Liver (tissue), 9 donors: ENCODE data around the gene ELL. TPM values are rescaled to one million over a fixed set of nuclear protein-coding genes. Genes with fewer than 3 reads are reported as not detected.

Experiments used
- DNase-seq: peaks from one replicate; pipeline ENCODE4 v3.0.0-alpha.2; 2017; ENCODE audit warnings: low spot score
- H3K27ac ChIP-seq, 2 donors: one replicate each; pipeline ENCODE4 v1.7.0; 2013; ENCODE audit warnings: inconsistent platforms in 2 of 2, low read length in 2 of 2, control low read depth in 1 of 2, low read depth in 1 of 2, mild to moderate bottlenecking in 1 of 2
- H3K27me3 ChIP-seq, 4 donors: one replicate each; pipeline versions ENCODE4 v1.6.1 to v1.7.0; 2013; ENCODE audit warnings: low read length in 3 of 4, inconsistent platforms in 1 of 4, mild to moderate bottlenecking in 1 of 4, moderate library complexity in 1 of 4; ENCODE audit not compliant: control insufficient read depth in 4 of 4, insufficient read depth in 4 of 4
- H3K36me3 ChIP-seq, 4 donors: one replicate each; pipeline versions ENCODE4 v1.6.1 to v1.7.0; 2013; ENCODE audit warnings: low read length in 3 of 4, mild to moderate bottlenecking in 3 of 4, low read depth in 1 of 4, moderate library complexity in 1 of 4; ENCODE audit not compliant: control insufficient read depth in 4 of 4, insufficient read depth in 3 of 4
- H3K4me1 ChIP-seq, 4 donors: one replicate each; pipeline versions ENCODE4 v1.6.1 to v1.7.0; 2013; ENCODE audit warnings: low read length in 3 of 4, mild to moderate bottlenecking in 3 of 4, moderate library complexity in 1 of 4; ENCODE audit not compliant: control insufficient read depth in 4 of 4, insufficient read depth in 4 of 4
- H3K4me3 ChIP-seq, 3 donors: one replicate each; pipeline versions ENCODE4 v1.6.1 to v1.7.0; 2013; ENCODE audit warnings: low read length in 3 of 3, control low read depth in 1 of 3, low read depth in 1 of 3, mild to moderate bottlenecking in 1 of 3
- H3K9ac ChIP-seq, 2 donors: one replicate each; pipeline ENCODE4 v1.7.0; 2013; ENCODE audit warnings: low read length in 2 of 2, mild to moderate bottlenecking in 2 of 2, moderate library complexity in 2 of 2, control low read depth in 1 of 2, low read depth in 1 of 2
- H3K9me3 ChIP-seq, 4 donors: one replicate each; pipeline versions ENCODE4 v1.6.1 to v1.7.0; 2013; ENCODE audit warnings: low read length in 3 of 4; ENCODE audit not compliant: control insufficient read depth in 4 of 4
- EGR1 ChIP-seq, 2 donors: IDR thresholded peaks; 2 replicates each; pipeline ENCODE4 v1.6.1; 2016 to 2018; ENCODE audit warnings: antibody characterized with exemption in 2 of 2, low read depth in 2 of 2
- FOXA1 ChIP-seq: IDR thresholded peaks from 2 replicates; pipeline ENCODE4 v1.6.1; 2016; ENCODE audit warnings: antibody characterized with exemption
- FOXA2 ChIP-seq: IDR thresholded peaks from 2 replicates; pipeline ENCODE4 v1.6.1; 2016; ENCODE audit warnings: antibody characterized with exemption
- GABPA ChIP-seq, 2 donors: IDR thresholded peaks in 1 of 2; conservative IDR thresholded peaks in 1 of 2; 2 replicates each; pipeline ENCODE4 v1.6.1; 2016; ENCODE audit warnings: antibody characterized with exemption in 2 of 2, mild to moderate bottlenecking in 1 of 2, moderate library complexity in 1 of 2
- HNF4A ChIP-seq, 2 donors: conservative IDR thresholded peaks; 2 replicates each; pipeline ENCODE4 v1.6.1; 2016; ENCODE audit warnings: antibody characterized with exemption in 2 of 2, mild to moderate bottlenecking in 2 of 2
- HNF4G ChIP-seq: IDR thresholded peaks from 2 replicates; pipeline ENCODE4 v1.6.1; 2016; ENCODE audit warnings: antibody characterized with exemption
- JUND ChIP-seq, 2 donors: IDR thresholded peaks; 2 replicates each; pipeline ENCODE4 v1.6.1; 2016; ENCODE audit warnings: antibody characterized with exemption in 2 of 2
- MAX ChIP-seq: IDR thresholded peaks from 2 replicates; pipeline ENCODE4 v1.6.1; 2016; ENCODE audit warnings: antibody characterized with exemption
- NR2F2 ChIP-seq: IDR thresholded peaks from 2 replicates; pipeline ENCODE4 v1.6.1; 2016; ENCODE audit warnings: antibody characterized with exemption
- RAD21 ChIP-seq, 2 donors: IDR thresholded peaks; 2 replicates each; pipeline ENCODE4 v1.6.1; 2016; ENCODE audit warnings: antibody characterized with exemption in 2 of 2, mild to moderate bottlenecking in 2 of 2
- REST ChIP-seq: IDR thresholded peaks from 2 replicates; pipeline ENCODE4 v1.6.1; 2016; ENCODE audit warnings: antibody characterized with exemption, mild to moderate bottlenecking
- RXRA ChIP-seq, 2 donors: IDR thresholded peaks; 2 replicates each; pipeline ENCODE4 v1.6.1; 2017 to 2018; ENCODE audit warnings: antibody characterized with exemption in 2 of 2, mild to moderate bottlenecking in 1 of 2
- SP1 ChIP-seq: IDR thresholded peaks from 2 replicates; pipeline ENCODE4 v1.6.1; 2018; ENCODE audit warnings: antibody characterized with exemption, mild to moderate bottlenecking
- TAF1 ChIP-seq: conservative IDR thresholded peaks from 2 replicates; pipeline ENCODE4 v1.6.1; 2016; ENCODE audit warnings: antibody characterized with exemption, mild to moderate bottlenecking
- YY1 ChIP-seq: IDR thresholded peaks from 2 replicates; pipeline ENCODE4 v1.6.1; 2016; ENCODE audit warnings: antibody characterized with exemption, mild to moderate bottlenecking
- ZBTB33 ChIP-seq: IDR thresholded peaks from 2 replicates; pipeline ENCODE4 v1.6.1; 2016; ENCODE audit warnings: antibody characterized with exemption
- WGBS: extraction: QIAGEN DNeasy Blood & Tissue Kit; methylation state at CpG from one replicate; pipeline ENCODE4 v1.1.7; 2013; 5-methylcytosine and 5-hydroxymethylcytosine counted together
- polyA plus RNA-seq, 2 donors: library from polyadenylated mRNA; stranded (reverse) in 1 of 2; unstranded in 1 of 2; fragments of 200-250 nt in 1 of 2; fragments of >200 nt in 1 of 2; fragmentation: Nextera tagmentation in 1 of 2; extraction: Ambion mirVana in 1 of 2; gene quantifications; one replicate each; pipeline versions ENCODE4 v1.2.1 to v1.2.3, GENCODE V29; 2013 to 2015
- total RNA-seq, 2 donors: library from RNA; depleted of rRNA; stranded (reverse); fragments of >200 nt; gene quantifications; one replicate each; pipeline ENCODE4 v1.2.3, GENCODE V29; 2014
- TF ChIP-seq, protein P1 (sequence below): fragments of 150-350 bp; IDR thresholded peaks from 2 replicates; pipeline ENCODE4 v1.5.1; 2017; ENCODE audit warnings: improper control_type of control experiment, low read depth, low read length; ENCODE audit not compliant: missing input control
- TF ChIP-seq, protein P2 (sequence below): IDR thresholded peaks from 2 replicates; pipeline ENCODE4 v1.6.1; 2016; ENCODE audit warnings: antibody characterized with exemption
- donor health status: healthy.
- donor health status: healthy.
- donor health status: healthy.
- donor health status: healthy.
- donor health status: healthy.

ELL gene
- total and polyA plus RNA-seq, 4 donors: 4.5 to 10.5 (median 6.6) TPM

- no peak for TF ChIP-seq GABPA (IDR thresholded peaks at IDR 0.05 in 1 of 2, conservative IDR thresholded peaks at IDR 0.05 in 1 of 2)
- TF ChIP-seq, protein P1, sequence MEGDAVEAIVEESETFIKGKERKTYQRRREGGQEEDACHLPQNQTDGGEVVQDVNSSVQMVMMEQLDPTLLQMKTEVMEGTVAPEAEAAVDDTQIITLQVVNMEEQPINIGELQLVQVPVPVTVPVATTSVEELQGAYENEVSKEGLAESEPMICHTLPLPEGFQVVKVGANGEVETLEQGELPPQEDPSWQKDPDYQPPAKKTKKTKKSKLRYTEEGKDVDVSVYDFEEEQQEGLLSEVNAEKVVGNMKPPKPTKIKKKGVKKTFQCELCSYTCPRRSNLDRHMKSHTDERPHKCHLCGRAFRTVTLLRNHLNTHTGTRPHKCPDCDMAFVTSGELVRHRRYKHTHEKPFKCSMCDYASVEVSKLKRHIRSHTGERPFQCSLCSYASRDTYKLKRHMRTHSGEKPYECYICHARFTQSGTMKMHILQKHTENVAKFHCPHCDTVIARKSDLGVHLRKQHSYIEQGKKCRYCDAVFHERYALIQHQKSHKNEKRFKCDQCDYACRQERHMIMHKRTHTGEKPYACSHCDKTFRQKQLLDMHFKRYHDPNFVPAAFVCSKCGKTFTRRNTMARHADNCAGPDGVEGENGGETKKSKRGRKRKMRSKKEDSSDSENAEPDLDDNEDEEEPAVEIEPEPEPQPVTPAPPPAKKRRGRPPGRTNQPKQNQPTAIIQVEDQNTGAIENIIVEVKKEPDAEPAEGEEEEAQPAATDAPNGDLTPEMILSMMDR: no peak
- no peak for TF ChIP-seq FOXA1
- TF ChIP-seq YY1: no peak
- TF ChIP-seq HNF4G: no peak
- no peak for TF ChIP-seq JUND (IDR thresholded peaks at IDR 0.05)
These were observed 41.7 kb downstream of the ELL start (continued) for GRCh38 chr19:18480006-18480691.

DNA sequence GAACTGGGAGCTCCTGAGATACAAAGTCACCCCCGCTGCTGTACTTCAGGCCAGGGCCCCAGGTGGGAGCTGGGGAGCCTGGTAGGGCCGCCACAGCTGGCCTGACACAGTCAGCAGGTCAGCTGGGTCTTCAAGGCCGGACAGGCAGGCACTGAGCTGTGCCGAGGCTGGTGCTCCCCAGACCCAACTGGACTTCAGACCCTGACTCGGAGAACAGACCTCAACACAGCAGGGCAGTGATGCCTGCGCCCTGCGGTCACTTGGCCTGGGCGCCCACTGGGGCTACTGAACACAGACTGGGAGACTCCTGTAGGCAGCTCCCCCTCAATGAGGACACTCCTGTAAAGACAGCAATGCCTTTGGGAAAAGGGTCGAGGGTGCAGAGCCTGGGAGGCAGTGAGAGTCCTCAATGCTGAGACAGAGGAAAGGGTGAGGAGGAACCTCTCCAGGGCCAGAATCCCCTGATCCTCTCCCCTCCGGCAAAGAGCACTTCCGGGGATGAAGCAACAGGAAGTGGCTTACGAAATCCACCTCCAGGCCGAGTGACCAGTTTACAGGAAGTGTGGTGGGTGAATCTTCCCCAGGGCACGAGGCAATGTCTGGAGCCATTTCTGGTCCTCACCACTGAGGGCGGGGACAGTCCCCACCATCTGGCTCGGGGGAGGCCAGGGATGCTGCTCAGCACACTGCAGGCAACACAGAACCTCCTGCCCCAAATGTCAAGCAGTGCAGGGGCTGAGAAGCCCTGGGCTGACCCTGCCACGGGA lies 43.1 kb downstream of the ELL start:
- no peak overlapping the region for H3K9ac ChIP-seq
- TF ChIP-seq, protein P1: no peak
- TF ChIP-seq MAX: peak; percentile 98
- TF ChIP-seq TAF1: no peak
- TF ChIP-seq RXRA (IDR thresholded peaks at IDR 0.05): peak; percentile 59 to 64
- no peak for TF ChIP-seq FOXA1
- TF ChIP-seq YY1: peak; percentile 66
- no peak for TF ChIP-seq FOXA2
- TF ChIP-seq SP1: peak; percentile 63
- peak; percentile 60 for TF ChIP-seq NR2F2
- no peak for TF ChIP-seq HNF4G
- TF ChIP-seq EGR1 (IDR thresholded peaks at IDR 0.05; ENCODE audit: low read depth in 2 of 2): peak; percentile 71 to 76
- no peak for TF ChIP-seq ZBTB33
- peak; percentile 21 to 54 for TF ChIP-seq RAD21 (IDR thresholded peaks at IDR 0.05)
- TF ChIP-seq, protein P2, sequence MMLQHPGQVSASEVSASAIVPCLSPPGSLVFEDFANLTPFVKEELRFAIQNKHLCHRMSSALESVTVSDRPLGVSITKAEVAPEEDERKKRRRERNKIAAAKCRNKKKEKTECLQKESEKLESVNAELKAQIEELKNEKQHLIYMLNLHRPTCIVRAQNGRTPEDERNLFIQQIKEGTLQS: peak; percentile 21
- TF ChIP-seq HNF4A (conservative IDR thresholded peaks at IDR 0.05): peak in 1 of 2 donors; percentile 9
- TF ChIP-seq GABPA (IDR thresholded peaks at IDR 0.05 in 1 of 2, conservative IDR thresholded peaks at IDR 0.05 in 1 of 2): peak; percentile 81 to 89
- no peak for TF ChIP-seq REST
- TF ChIP-seq JUND (IDR thresholded peaks at IDR 0.05): no peak
- DNase-seq: peak; percentile 52
- H3K4me3 ChIP-seq: no peak overlapping the region
- no peaks in the 10 kb centered on the region for H3K36me3 ChIP-seq
- no peaks in the 10 kb centered on the region for H3K27me3 ChIP-seq
- peak overlapping the region; percentile 85 to 93 for H3K27ac ChIP-seq
- 51% methylated on average over 17 of the region's 17 CpGs for WGBS
- H3K4me1 ChIP-seq: peaks cover 14 to 58% (median 37%) of the 10 kb centered on the region in 4 donors
- H3K9me3 ChIP-seq: no peaks in the 10 kb centered on the region
